GM12865 (cell line): ENCODE results near the gene IGFBP1.

Experiments
- DNase-seq: peaks from one replicate; pipeline ENCODE4 v3.0.0; 2010; ENCODE audit warnings: low read depth
- H3K4me3 ChIP-seq: 2 replicates; pipeline ENCODE4 v1.5.1; 2011; ENCODE audit warnings: mild to moderate bottlenecking, low read depth, low read length, control low read depth
- TF ChIP-seq, protein P1 (sequence below): IDR thresholded peaks from 2 replicates; pipeline ENCODE4 v1.5.1; 2011; ENCODE audit warnings: low read length, control low read depth, low read depth, inconsistent platforms; ENCODE audit not compliant: insufficient read depth; ENCODE audit errors: missing control alignments

The IGFBP1 gene

DNA sequence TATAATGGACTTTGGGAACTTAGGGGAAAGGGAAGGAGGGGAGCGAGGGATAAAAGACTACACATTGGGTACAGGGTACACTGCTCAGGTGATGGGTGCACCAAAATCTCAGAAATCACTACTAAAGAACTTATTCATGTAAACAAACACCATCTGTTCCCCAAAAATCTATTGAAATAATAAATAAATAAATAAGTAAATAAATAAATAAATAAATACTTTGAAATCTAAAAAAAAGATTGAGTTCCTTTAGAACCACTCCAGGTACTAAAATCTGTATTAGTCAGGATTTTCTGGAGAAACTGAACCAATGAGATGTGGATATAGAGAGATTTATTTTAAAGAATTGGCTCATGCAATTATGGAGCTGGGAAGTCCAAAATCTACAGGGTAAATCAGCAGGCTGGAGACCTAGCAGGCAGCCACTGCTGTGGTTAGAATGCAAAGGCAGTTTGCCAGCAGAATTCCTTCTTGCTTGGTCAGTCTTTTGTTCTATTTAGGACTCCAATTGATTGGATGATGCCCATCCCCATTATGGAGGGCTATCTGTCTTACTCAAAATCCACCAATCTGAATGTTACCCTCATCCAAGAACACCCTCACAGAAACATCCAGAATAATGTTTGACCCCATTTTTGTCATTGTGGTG, 8.9 kb downstream of the IGFBP1 start:
- no peak for DNase-seq

DNA sequence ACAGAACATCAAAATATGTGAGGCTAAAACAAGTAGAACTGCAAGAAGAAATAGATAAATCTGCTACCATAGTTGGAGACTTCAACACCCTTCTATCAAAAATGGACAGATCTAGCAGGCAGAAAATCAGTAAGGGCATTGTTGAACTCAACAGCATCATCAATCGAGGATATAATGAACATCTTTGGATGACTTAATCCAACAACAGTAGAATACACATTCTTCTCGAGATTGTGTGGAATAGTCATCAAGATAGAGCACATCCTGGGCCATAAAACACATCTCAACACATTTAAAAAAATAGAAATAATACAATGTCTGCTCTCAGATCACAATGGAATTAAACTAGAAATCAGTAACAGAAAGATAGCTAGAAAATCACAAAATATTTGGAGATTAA, 9.9 kb downstream of the IGFBP1 start:
- no peak for DNase-seq
- H3K4me3 ChIP-seq = no peak overlapping the region
- TF ChIP-seq, protein P1, sequence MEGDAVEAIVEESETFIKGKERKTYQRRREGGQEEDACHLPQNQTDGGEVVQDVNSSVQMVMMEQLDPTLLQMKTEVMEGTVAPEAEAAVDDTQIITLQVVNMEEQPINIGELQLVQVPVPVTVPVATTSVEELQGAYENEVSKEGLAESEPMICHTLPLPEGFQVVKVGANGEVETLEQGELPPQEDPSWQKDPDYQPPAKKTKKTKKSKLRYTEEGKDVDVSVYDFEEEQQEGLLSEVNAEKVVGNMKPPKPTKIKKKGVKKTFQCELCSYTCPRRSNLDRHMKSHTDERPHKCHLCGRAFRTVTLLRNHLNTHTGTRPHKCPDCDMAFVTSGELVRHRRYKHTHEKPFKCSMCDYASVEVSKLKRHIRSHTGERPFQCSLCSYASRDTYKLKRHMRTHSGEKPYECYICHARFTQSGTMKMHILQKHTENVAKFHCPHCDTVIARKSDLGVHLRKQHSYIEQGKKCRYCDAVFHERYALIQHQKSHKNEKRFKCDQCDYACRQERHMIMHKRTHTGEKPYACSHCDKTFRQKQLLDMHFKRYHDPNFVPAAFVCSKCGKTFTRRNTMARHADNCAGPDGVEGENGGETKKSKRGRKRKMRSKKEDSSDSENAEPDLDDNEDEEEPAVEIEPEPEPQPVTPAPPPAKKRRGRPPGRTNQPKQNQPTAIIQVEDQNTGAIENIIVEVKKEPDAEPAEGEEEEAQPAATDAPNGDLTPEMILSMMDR = no peak

More for the DNA sequence above, 8.9 kb downstream of the IGFBP1 start:
- TF ChIP-seq, protein P1 = no peak
- H3K4me3 ChIP-seq = no peak overlapping the region

DNA sequence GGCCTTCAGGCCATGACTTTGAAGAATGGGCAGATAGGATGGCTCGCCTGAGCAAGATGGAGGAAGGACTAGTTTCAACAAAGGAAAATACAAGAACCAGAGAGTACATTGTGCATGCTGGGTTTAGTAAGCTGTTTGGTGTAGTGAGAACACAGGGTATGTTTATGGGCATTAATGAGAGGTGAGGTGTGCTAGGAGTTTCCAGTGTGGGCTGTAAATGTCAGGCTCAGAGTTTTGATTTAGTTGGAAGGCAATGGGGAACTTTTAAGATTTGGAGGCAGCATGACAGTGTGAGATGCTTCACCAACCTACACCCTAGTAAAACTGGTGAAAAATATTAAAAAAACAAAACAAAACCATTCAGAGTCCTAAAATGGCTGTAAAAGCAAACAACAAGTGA, 13.3 kb downstream of the IGFBP1 start:
- DNase-seq = no peak
- no peak overlapping the region for H3K4me3 ChIP-seq
- TF ChIP-seq, protein P1 = no peak

DNA sequence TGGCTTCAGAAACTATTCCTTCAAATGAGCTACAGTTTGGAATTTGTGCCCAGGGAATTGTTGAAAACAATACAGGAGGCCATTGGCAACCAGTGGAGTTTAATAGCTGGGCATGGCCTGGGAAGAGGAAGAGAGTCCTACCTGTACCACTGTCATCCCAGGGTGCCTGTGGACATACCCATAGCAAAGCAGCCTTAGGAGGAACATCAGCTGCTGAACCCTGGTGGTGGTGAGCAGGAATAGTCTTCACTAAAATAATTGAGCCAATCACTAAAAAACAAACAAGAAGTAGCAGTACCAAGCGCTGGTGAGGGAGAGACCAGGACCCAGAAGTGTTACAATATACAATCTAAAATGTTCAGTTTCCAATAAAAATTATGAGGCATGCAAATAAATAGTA, 14.5 kb downstream of the IGFBP1 start:
- no peak overlapping the region for H3K4me3 ChIP-seq
- TF ChIP-seq, protein P1 = no peak
- no peak for DNase-seq

DNA sequence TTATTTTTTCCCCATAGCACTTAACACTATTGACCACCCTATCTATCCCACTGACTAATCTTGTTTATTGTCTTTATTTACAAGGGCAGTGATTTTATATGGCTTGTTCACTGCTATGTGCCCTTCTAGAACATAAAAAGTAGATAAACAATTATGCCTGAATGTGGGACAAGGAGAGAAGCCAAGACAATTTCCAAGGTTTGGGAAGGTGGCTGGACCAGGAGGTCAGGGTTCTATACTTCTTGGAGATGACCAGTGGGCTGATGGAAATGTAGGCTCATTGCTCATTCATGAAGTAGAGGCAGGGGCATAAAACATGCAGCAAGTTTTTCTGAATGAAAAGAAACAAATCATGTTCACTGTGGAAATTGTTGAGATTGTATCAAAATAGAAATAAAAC, 21.3 kb downstream of the IGFBP1 start:
- no peak for DNase-seq
- TF ChIP-seq, protein P1 = no peak
- H3K4me3 ChIP-seq = no peak overlapping the region

DNA sequence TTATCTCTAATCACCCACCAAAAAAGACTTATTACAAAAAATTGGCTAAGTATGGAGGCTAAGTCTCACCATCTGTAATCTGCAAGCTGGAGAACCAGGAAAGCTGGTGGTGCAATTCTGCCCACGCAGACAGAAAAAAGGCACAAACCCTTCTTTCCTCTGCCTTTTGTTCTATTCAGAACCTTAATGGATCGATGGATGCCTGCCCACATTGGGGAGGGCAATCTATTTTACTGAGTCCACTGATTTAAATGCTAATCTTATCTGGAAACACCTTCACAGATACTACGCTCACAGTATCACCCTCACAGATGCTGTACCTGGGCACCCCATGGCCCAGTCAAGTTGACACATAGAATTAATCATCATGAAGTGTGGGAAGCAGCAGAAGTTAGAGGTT, 22.6 kb downstream of the IGFBP1 start:
- H3K4me3 ChIP-seq = no peak overlapping the region
- no peak for DNase-seq
- TF ChIP-seq, protein P1 = no peak

DNA sequence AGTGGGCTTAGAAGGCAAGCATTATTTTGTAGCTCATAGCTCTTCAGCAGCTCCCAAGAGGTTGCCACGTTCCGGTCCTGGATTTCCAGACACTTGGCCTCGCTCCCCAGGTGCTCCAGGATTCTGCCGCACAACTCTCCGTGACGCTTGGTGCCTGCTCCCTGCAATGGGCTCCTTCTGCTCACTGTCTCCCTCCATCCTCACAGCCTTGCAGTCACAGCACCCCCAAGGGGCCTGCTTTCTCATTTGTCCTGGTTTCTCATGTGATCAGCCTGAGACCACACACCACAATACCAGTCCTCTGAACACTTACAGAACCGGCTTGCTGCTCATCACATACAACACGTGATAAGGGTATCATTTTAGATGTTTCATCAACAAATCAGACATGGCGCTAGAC, 23.0 kb downstream of the IGFBP1 start:
- no peak for DNase-seq
- TF ChIP-seq, protein P1 = no peak
- H3K4me3 ChIP-seq = no peak overlapping the region
